H1 (cell line): ENCODE results near the gene KRT80. TPM values are rescaled to one million over a fixed set of nuclear protein-coding genes. Genes with fewer than 3 reads are reported as not detected.
A peak's percentile ranks its signal among the peaks of the same experiment; 100 is the strongest.

Experiments used
- CTCF ChIA-PET: fragments of 300-600 bp; sonication (Branson Sonifier 250); formaldehyde crosslinking; loops from one replicate; lab custom pipeline; 2021; ENCODE audit not compliant: partially characterized antibody; lab: Charles Lee
- POLR2A ChIA-PET: fragments of 300-600 bp; sonication (Branson Sonifier 250); formaldehyde crosslinking; loops from one replicate; lab custom pipeline; 2021; ENCODE audit warnings: inconsistent platforms; ENCODE audit not compliant: partially characterized antibody; lab: Charles Lee
- DNase-seq, 2 experiments: peaks; one replicate each; pipeline versions ENCODE4 v3.0.0 to v3.0.0-alpha.2; 2010 to 2022; ENCODE audit warnings: low spot score in 2 of 2, low read depth in 1 of 2, mixed read lengths in 1 of 2
- FAIRE-seq: peaks from 2 replicates; lab custom pipeline; 2011; peaks lifted over from hg19 to GRCh38; lab: Jason Lieb, UNC
- H2AFZ ChIP-seq: 2 replicates; pipeline ENCODE4 v1.8.1; 2012; ENCODE audit warnings: low read length, inconsistent platforms
- H2AK5ac ChIP-seq: 2 replicates; pipeline ENCODE4 v1.6.1; 2013; ENCODE audit warnings: low read depth, low read length
- H2BK120ac ChIP-seq: replicated peaks from 2 replicates; pipeline ENCODE3; 2013; ENCODE audit warnings: low read depth, low read length, inconsistent platforms
- H2BK12ac ChIP-seq: 2 replicates; pipeline ENCODE4 v1.6.1; 2013; ENCODE audit warnings: low read depth, low read length
- H2BK15ac ChIP-seq: 2 replicates; pipeline ENCODE4 v1.6.1; 2013; ENCODE audit warnings: low read length
- H2BK20ac ChIP-seq: 2 replicates; pipeline ENCODE4 v1.6.1; 2013; ENCODE audit warnings: low read length
- H2BK5ac ChIP-seq: 2 replicates; pipeline ENCODE4 v1.6.1; 2013; ENCODE audit warnings: low read depth, low read length
- H3K14ac ChIP-seq: 2 replicates; pipeline ENCODE4 v1.6.1; 2013; ENCODE audit warnings: inconsistent platforms; ENCODE audit not compliant: insufficient read length
- H3K18ac ChIP-seq: 2 replicates; pipeline ENCODE4 v1.6.1; 2013; ENCODE audit warnings: low read length; ENCODE audit errors: extremely low read depth
- H3K23ac ChIP-seq: 2 replicates; pipeline ENCODE4 v1.6.1; 2013; ENCODE audit warnings: inconsistent platforms; ENCODE audit not compliant: insufficient read length
- H3K23me2 ChIP-seq: 2 replicates; pipeline ENCODE4 v1.6.1; 2013; ENCODE audit warnings: low read depth, low read length
- H3K27ac ChIP-seq: 2 replicates; pipeline ENCODE4 v1.6.1; 2011; ENCODE audit warnings: low read depth, low read length, inconsistent platforms
- H3K27me3 ChIP-seq, 4 experiments: replicated peaks in 1 of 4; 1 replicate in 1 of 4; 2 replicates in 3 of 4; pipeline versions ENCODE4 v1.6.1 to v1.8.1; 2011 to 2013; ENCODE audit warnings: low read length in 3 of 4, mild to moderate bottlenecking in 3 of 4, inconsistent platforms in 2 of 4, mixed read lengths in 2 of 4, moderate library complexity in 1 of 4; ENCODE audit not compliant: control insufficient read depth in 3 of 4, insufficient read depth in 3 of 4; ENCODE audit errors: extremely low read depth in 1 of 4
- H3K36me3 ChIP-seq, 4 experiments: 2 replicates each; pipeline versions ENCODE4 v1.6.1 to v1.8.1; 2011 to 2013; ENCODE audit warnings: mild to moderate bottlenecking in 4 of 4, low read length in 3 of 4, moderate library complexity in 2 of 4, control low read depth in 1 of 4, inconsistent platforms in 1 of 4; ENCODE audit not compliant: insufficient read depth in 4 of 4, control insufficient read depth in 2 of 4
- H3K4ac ChIP-seq: replicated peaks from 2 replicates; pipeline ENCODE3; 2013; ENCODE audit warnings: low read length, low read depth, mixed read lengths, inconsistent platforms; ENCODE audit not compliant: insufficient read length
- H3K4me1 ChIP-seq, 4 experiments: replicated peaks in 1 of 4; 1 replicate in 1 of 4; 2 replicates in 3 of 4; pipeline versions ENCODE4 v1.6.1 to v1.8.1; 2011 to 2013; ENCODE audit warnings: low read length in 3 of 4, inconsistent platforms in 2 of 4, mixed read lengths in 1 of 4; ENCODE audit not compliant: insufficient read depth in 4 of 4, control insufficient read depth in 3 of 4
- H3K4me2 ChIP-seq, 2 experiments: 2 replicates each; pipeline versions ENCODE4 v1.6.1 to v1.8.1; 2011 to 2013; ENCODE audit warnings: low read depth in 2 of 2, low read length in 2 of 2, control low read depth in 1 of 2, inconsistent platforms in 1 of 2, mild to moderate bottlenecking in 1 of 2; ENCODE audit not compliant: insufficient read depth in 1 of 2
- H3K4me3 ChIP-seq, 4 experiments: fragments of 200-600, 300-600 bp in 1 of 4; sonication (generic), shearing (Covaris generic), sonication (Bioruptor Twin) in 1 of 4; 2 replicates each; pipeline versions ENCODE4 v1.5.1 to v1.8.1; 2011 to 2016; ENCODE audit warnings: low read length in 4 of 4, low read depth in 3 of 4, control low read depth in 2 of 4, inconsistent platforms in 2 of 4, mild to moderate bottlenecking in 2 of 4, mixed read lengths in 1 of 4, moderate library complexity in 1 of 4; ENCODE audit not compliant: insufficient read depth in 2 of 4; ENCODE audit errors: extremely low read depth in 1 of 4
- H3K56ac ChIP-seq: replicated peaks from 2 replicates; pipeline ENCODE3; 2013; ENCODE audit warnings: low read depth, mild to moderate bottlenecking, mixed read lengths, low read length, inconsistent platforms; ENCODE audit not compliant: insufficient read length
- H3K79me1 ChIP-seq: 2 replicates; pipeline ENCODE4 v1.6.1; 2013; ENCODE audit warnings: low read depth, low read length, control low read depth
- H3K79me2 ChIP-seq, 2 experiments: 2 replicates each; pipeline versions ENCODE4 v1.6.1 to v1.8.1; 2012 to 2013; ENCODE audit warnings: low read length in 2 of 2, mild to moderate bottlenecking in 2 of 2, inconsistent platforms in 1 of 2; ENCODE audit not compliant: insufficient read depth in 2 of 2, control insufficient read depth in 1 of 2
- H3K9ac ChIP-seq, 4 experiments: replicated peaks in 1 of 4; 1 replicate in 1 of 4; 2 replicates in 3 of 4; pipeline versions ENCODE4 v1.6.1 to v1.8.1; 2011 to 2013; ENCODE audit warnings: low read depth in 3 of 4, low read length in 3 of 4, control low read depth in 2 of 4, mild to moderate bottlenecking in 2 of 4, moderate library complexity in 2 of 4, inconsistent platforms in 1 of 4; ENCODE audit errors: extremely low read depth in 1 of 4
- H3K9me3 ChIP-seq, 2 experiments: 2 replicates each; pipeline versions ENCODE4 v1.6.1 to v1.8.1; 2012 to 2013; ENCODE audit warnings: mild to moderate bottlenecking in 2 of 2, moderate library complexity in 2 of 2, control low read depth in 1 of 2, inconsistent platforms in 1 of 2, low read depth in 1 of 2, low read length in 1 of 2, mixed read lengths in 1 of 2; ENCODE audit not compliant: insufficient read depth in 2 of 2
- H4K20me1 ChIP-seq, 2 experiments: replicated peaks in 1 of 2; 2 replicates each; pipeline versions ENCODE3 to v1.8.1; 2011 to 2013; ENCODE audit warnings: inconsistent platforms in 2 of 2, low read length in 2 of 2, mild to moderate bottlenecking in 1 of 2; ENCODE audit not compliant: insufficient read depth in 2 of 2, control insufficient read depth in 1 of 2
- H4K5ac ChIP-seq: 2 replicates; pipeline ENCODE4 v1.6.1; 2013; ENCODE audit warnings: low read length, low read depth, mixed read lengths, inconsistent platforms; ENCODE audit not compliant: insufficient read length
- H4K8ac ChIP-seq: 2 replicates; pipeline ENCODE4 v1.8.0; 2013; ENCODE audit warnings: mild to moderate bottlenecking, moderate library complexity, low read length, inconsistent platforms; ENCODE audit not compliant: insufficient read depth; ENCODE audit errors: extremely low read depth
- H4K91ac ChIP-seq: replicated peaks from 2 replicates; pipeline ENCODE3; 2013; ENCODE audit warnings: low read length, mixed read lengths, inconsistent platforms; ENCODE audit not compliant: insufficient read length
- BACH1 ChIP-seq: IDR thresholded peaks from 2 replicates; pipeline ENCODE4 v1.6.1; 2012; ENCODE audit warnings: low read length, improper control_type of control experiment
- BRCA1 ChIP-seq: IDR thresholded peaks from 2 replicates; pipeline ENCODE4 v1.6.1; 2012; ENCODE audit warnings: low read depth, low read length, improper control_type of control experiment
- CBX8 ChIP-seq: fragments of 300-800, 300-1000 bp; sonication (generic); IDR thresholded peaks from 2 replicates; pipeline ENCODE4 v1.7.1; 2016; ENCODE audit warnings: low read depth, low read length, borderline replicate concordance
- EGR1 ChIP-seq: IDR thresholded peaks from 2 replicates; pipeline ENCODE4 v1.6.1; 2011; ENCODE audit warnings: low read depth, low read length, borderline replicate concordance
- FOSL1 ChIP-seq: IDR thresholded peaks from 2 replicates; pipeline ENCODE4 v1.6.1; 2011; ENCODE audit warnings: mild to moderate bottlenecking, low read depth, low read length, moderate library complexity; ENCODE audit not compliant: insufficient read depth
- HDAC6 ChIP-seq: IDR thresholded peaks from one replicate; pipeline ENCODE4 v1.7.1; 2012; ENCODE audit warnings: low read depth, mild to moderate bottlenecking, inconsistent platforms, low read length, moderate library complexity
- KDM1A ChIP-seq: fragments of 200-600, 300-600 bp; sonication (generic); IDR thresholded peaks from 2 replicates; pipeline ENCODE4 v1.7.1; 2016; ENCODE audit warnings: mild to moderate bottlenecking, low read length, borderline replicate concordance
- POU5F1 ChIP-seq: IDR thresholded peaks from 2 replicates; pipeline ENCODE4 v1.6.1; 2011; ENCODE audit warnings: low read depth, mild to moderate bottlenecking, low read length, moderate library complexity
- RBBP5 ChIP-seq: IDR thresholded peaks from 2 replicates; pipeline ENCODE4 v1.7.1; 2012; ENCODE audit warnings: low read depth, mild to moderate bottlenecking, inconsistent platforms, low read length, moderate library complexity, borderline replicate concordance
- SIX5 ChIP-seq: IDR thresholded peaks from 2 replicates; pipeline ENCODE4 v1.6.1; 2011; ENCODE audit warnings: mild to moderate bottlenecking, low read depth, low read length
- SP2 ChIP-seq: IDR thresholded peaks from 2 replicates; pipeline ENCODE4 v1.6.1; 2012; ENCODE audit warnings: mild to moderate bottlenecking, low read length, inconsistent platforms
- TAF1 ChIP-seq: IDR thresholded peaks from 2 replicates; pipeline ENCODE4 v1.6.1; 2011; ENCODE audit warnings: mild to moderate bottlenecking, low read depth, low read length
- TEAD4 ChIP-seq: IDR thresholded peaks from 2 replicates; pipeline ENCODE4 v1.6.1; 2012; ENCODE audit warnings: low read depth, low read length, inconsistent platforms, mixed read lengths
- WGBS, 2 experiments: shearing (Covaris generic) in 1 of 2; methylation state at CpG; one replicate each; pipeline versions ENCODE4 v1.1.6 to v1.1.7; 2013 to 2015; ENCODE audit warnings: low lambda C conversion rate in 2 of 2, mixed read lengths in 2 of 2, inconsistent platforms in 1 of 2, low coverage in 1 of 2, missing lambda C conversion rate in 1 of 2; ENCODE audit not compliant: insufficient replicate concordance in 2 of 2, insufficient coverage in 1 of 2, insufficient read length in 1 of 2; ENCODE audit errors: extremely low coverage in 1 of 2, missing lambda C conversion rate in 1 of 2; 5-methylcytosine and 5-hydroxymethylcytosine counted together
- polyA plus RNA-seq, 7 experiments: library from polyadenylated mRNA; depleted of rRNA in 3 of 7; stranded (reverse) in 5 of 7; unstranded in 2 of 7; fragments of >200 nt in 5 of 7; fragments of 200-250 nt in 2 of 7; gene quantifications; 1 replicate in 5 of 7; 2 replicates in 1 of 7; 4 replicates in 1 of 7; pipeline versions ENCODE4 v1.2.1 to v1.2.3, GENCODE V29; 2011 to 2013; ENCODE audit warnings: missing spikeins in 2 of 7, mixed read lengths in 2 of 7
- total RNA-seq: library from RNA; stranded (reverse); fragmentation: NEBNext Ultra II Directional; extraction: Animal tissue kit (Norgen Biotek cat#: 25700); gene quantifications from 2 replicates; pipeline ENCODE4 v1.2.1, GENCODE V29; 2021

The KRT80 gene
- total and polyA plus RNA-seq, 2 of the 8 experiments (the other 6 are each of a cell fraction or from before 2014, with no cell fraction given): 0.05 TPM; not detected in 1

DNA sequence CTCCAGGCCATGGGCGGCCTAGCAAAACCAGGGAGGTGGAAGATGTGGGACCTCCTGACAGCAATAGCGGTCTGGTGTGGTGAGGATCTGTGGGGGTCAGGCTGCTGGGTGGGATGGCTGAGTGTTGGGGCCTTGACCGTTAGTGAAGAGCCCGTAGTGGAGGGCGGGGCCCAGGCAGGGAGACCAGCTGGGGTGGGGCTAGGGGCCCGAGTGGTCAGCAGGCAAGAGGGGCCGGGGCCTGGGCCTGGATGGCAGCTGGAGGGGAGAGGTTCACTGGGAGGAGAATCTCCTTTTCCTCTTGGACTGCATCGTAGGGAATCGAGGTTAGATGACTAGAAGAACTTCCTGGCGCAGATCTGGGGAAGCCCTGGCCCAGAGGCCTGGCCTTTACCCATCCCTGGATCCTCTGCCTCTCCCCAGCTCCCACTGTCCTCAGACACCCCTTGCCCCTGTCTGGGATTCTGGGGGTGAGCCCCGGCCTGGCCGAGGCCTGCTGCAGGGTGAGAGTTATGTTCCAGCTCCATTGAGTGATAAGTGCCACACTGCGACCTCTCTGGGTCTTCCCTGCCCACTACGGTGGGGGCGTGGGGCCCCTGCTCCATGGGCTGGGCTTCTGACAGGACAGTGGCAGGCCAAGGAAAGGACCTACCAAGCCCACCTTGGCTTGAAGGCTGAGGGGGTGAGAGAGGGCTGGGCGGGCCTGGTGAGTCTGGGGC, 47.1 kb downstream of the KRT80 start:
- CTCF ChIA-PET: interaction anchor here (0.6 to 4.1 kb wide), 40 partner anchors 8 to 735 kb away, joined by 3 to 26 read pairs (median 4); no protein-coding TSS in a partner anchor
- Histone ChIP-seq H3K23ac (no peak overlapping the region), H3K4ac (no peak overlapping the region), H2BK12ac (peak overlapping the region; percentile 18; the same call in 1 of the 2 replicates), H2BK5ac (peak overlapping the region; percentile 66; the same call in 1 of the 2 replicates), H3K4me1 (peaks cover 8 to 41% (median 19%) of the 10 kb centered on the region in 4 experiments), H4K20me1 (no peaks in the 10 kb centered on the region), H3K23me2 (no peaks in the 10 kb centered on the region; the same call in 1 of the 2 replicates), H2BK15ac (peak overlapping the region; percentile 97; the same call in 1 of the 2 replicates), H3K79me1 (no peaks in the 10 kb centered on the region), H3K4me3 (no peak overlapping the region), H2BK120ac (no peak overlapping the region), H4K8ac (peak overlapping the region; percentile 31; the same call in 1 of the 2 replicates), H3K9me3 (no peaks in the 10 kb centered on the region), H3K4me2 (no peak overlapping the region), H3K27ac (no peak overlapping the region), H3K79me2 (no peaks in the 10 kb centered on the region), H4K91ac (peak overlapping the region; percentile 96), H4K5ac (no peak overlapping the region), H2AFZ (no peak overlapping the region), H3K14ac (no peak overlapping the region), H3K27me3 (no peaks in the 10 kb centered on the region; a peak in 1 of 7 replicates), H3K18ac (no peak overlapping the region; the same call in none of the 2 replicates), H3K9ac (no peak overlapping the region), H3K56ac (no peak overlapping the region), H2AK5ac (0 out of 2 replicates have a peak overlapping the region, but pooled peaks have one; percentile 70), H2BK20ac (peak overlapping the region; percentile 87), H3K36me3 (no peaks in the 10 kb centered on the region)
- POLR2A ChIA-PET: interaction anchor here (0.7 to 2.4 kb wide), 2 partner anchors 19 to 229 kb away, joined by 3 to 10 read pairs; no protein-coding TSS in a partner anchor
- no peak for FAIRE-seq
- peak in 1 of 2 experiments; percentile 45 for DNase-seq
- 80% methylated on average over 14 of the region's 16 CpGs; no CpG with 5 or more reads in 1 of the 2 experiments for WGBS, 2 experiments
- TF ChIP-seq POU5F1 (no peak), RBBP5 (no peak), CBX8 (no peak), BACH1 (no peak), SP2 (no peak), FOSL1 (no peak), SIX5 (no peak), KDM1A (no peak), TEAD4 (no peak), HDAC6 (no peak), TAF1 (no peak), BRCA1 (no peak), EGR1 (no peak)
